Measurements from ENCODE around the gene MRPL10.

MRPL10 gene

GRCh38 chr17:47831003-47831933, at the start of gene MRPL10, which contains the start of gene LRRC46:
MRPL10 (minus strand) TSS chr17:47831541; CDS start chr17:47831511, 30 bp downstream.
LRRC46 (plus strand) TSS chr17:47831670; CDS start chr17:47831990, 320 bp downstream.
- peak; percentile 77 for DNase-seq

- no peak for DNase-seq
Observed at GRCh38 chr17:47879776-47880454, 48.6 kb upstream of the MRPL10 start.

- DNase-seq = no peak
Observed at GRCh38 chr17:47879028-47879585, 47.8 kb upstream of the MRPL10 start.

- DNase-seq = no peak
Observed at GRCh38 chr17:47878203-47879027, 47.1 kb upstream of the MRPL10 start.

- DNase-seq = no peak
Observed at GRCh38 chr17:47877368-47878034, 46.2 kb upstream of the MRPL10 start.

GRCh38 chr17:47875011-47875985, 44.0 kb upstream of the MRPL10 start:
- no peak for DNase-seq

GRCh38 chr17:47873200-47874090, 42.1 kb upstream of the MRPL10 start:
- no peak for DNase-seq

GRCh38 chr17:47872651-47873161, 41.4 kb upstream of the MRPL10 start:
- no peak for DNase-seq

- no peak for DNase-seq
Observed at GRCh38 chr17:47872019-47872650, 40.8 kb upstream of the MRPL10 start.

GRCh38 chr17:47871048-47871447, 39.7 kb upstream of the MRPL10 start:
- DNase-seq = no peak

GRCh38 chr17:47870056-47870455, 38.7 kb upstream of the MRPL10 start:
- DNase-seq = no peak

- DNase-seq = no peak
Observed at GRCh38 chr17:47869114-47869513, 37.8 kb upstream of the MRPL10 start.

GRCh38 chr17:47867813-47868533, 36.6 kb upstream of the MRPL10 start:
- no peak for DNase-seq

- DNase-seq = no peak
Observed at GRCh38 chr17:47866941-47867340, 35.6 kb upstream of the MRPL10 start.

GRCh38 chr17:47864791-47865216, 33.5 kb upstream of the MRPL10 start:
- DNase-seq = no peak

GRCh38 chr17:47862621-47863440, 31.5 kb upstream of the MRPL10 start:
- no peak for DNase-seq

- no peak for DNase-seq
Observed at GRCh38 chr17:47860386-47860785, 29.0 kb upstream of the MRPL10 start.
